ENCODE results near the gene CHRFAM7A.
"Not testable (repeated sequence)": the region's sequence is repeated elsewhere in the genome, so short reads cannot be mapped to it uniquely, and the experiment has no call there.

Gene CHRFAM7A

DNA sequence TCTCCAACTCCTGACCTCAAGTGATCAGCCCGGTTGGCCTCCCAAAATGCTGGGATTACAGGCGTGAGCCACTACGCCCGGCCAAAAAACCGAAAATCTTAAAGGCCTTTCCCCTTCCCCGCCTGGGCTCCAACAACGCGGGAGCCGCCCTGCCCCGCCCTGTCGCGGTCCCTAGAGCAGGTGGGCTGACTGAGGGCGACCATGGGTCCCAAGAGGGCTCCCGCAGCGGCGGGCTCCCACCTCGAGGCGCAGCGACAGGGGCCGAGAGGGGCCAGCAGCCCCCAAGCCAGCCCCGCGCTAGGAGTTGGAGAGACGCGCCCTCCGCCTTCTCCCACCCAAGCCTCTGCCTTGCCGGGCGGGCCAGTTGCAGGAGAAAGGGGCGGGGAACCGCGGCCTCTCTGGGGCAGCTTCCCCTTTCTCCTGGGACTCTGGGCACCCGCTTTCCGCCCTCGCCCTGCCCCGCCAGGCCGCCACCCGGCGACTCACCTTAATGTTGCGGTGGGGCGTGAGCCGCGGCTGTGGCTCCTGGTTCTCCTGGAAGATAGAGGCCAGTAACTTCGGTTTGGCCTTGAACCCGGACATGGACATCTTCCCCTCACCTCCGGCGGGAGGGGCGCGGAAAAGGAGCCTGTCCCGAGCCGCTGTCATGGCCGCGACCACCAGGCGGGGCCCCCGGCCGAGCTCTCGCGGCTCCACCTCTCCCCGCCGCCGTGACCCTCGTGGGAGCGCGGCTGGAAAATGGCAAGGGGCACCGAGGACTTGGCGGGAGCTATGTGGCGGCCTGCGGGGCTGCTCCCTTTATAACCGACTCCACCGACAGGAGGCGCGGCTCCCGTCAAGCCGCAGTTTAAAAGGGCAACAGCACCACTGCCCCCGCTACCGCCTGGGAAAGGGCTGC lies at the start of gene CHRFAM7A:
Gene CHRFAM7A, minus strand, starts transcription at position 775 of the 898 bp plus-strand sequence. CDS start 10,189 bp downstream, outside the sequence.
- not testable (repeated sequence) for DNase-seq

DNA sequence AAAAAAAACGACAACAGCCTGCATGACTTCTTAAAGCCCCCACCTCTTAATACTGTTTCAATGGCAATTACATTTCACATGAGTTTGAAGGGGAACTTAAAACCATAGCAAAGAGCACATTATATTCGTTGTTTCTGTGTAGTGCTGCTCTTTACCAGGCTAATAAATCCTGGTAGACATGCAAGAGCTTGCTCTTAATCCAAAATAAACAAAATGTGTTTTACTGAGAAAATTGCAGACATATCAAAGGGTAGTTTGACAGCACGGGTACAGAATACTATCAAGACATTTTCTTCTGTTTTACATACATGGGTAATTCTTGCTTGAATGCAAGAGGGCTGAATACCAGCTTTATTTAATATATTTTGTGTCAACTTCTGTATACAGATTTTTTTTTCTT lies 45.0 kb upstream of the CHRFAM7A start:
- not testable (repeated sequence) for DNase-seq

DNA sequence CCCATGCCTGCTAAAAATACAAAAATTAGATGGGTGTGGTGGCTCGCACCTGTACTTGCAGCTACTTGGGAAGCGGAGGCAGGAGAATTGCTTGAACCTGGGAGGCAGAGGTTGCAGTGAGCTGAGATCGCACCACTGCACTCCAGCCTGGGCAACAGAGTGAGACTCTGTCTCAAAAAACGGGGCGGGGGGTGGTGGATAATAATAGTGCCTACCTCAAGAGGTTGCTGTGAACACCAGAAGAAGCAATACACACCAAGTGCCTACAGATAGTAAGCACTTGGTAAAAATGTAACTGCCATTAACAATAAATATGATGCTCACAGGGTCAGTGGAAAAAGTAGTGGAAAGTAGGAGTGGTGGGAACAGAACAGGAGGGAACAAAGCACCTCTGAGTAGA lies 42.5 kb upstream of the CHRFAM7A start:
- not testable (repeated sequence) for DNase-seq

DNA sequence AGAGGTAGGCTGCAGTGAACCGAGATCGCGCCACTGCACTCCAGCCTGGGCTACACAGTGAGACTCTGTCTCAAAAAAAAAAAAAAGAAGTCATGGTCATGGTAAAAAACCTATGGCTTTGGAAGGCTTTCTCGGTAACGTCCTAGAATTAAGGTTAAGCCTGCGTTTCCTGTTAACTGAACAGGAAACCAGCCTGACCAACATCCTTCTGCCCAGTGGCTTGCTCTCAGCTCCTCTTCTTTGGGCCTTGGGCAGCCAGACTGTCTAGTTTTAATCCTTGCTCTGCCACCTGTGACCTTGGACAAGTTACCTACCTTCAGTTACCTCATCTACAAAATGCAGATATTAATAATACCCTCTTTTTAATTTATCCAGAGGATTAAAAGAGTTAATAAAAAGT lies 27.4 kb upstream of the CHRFAM7A start:
- DNase-seq, result not testable (repeated sequence)

DNA sequence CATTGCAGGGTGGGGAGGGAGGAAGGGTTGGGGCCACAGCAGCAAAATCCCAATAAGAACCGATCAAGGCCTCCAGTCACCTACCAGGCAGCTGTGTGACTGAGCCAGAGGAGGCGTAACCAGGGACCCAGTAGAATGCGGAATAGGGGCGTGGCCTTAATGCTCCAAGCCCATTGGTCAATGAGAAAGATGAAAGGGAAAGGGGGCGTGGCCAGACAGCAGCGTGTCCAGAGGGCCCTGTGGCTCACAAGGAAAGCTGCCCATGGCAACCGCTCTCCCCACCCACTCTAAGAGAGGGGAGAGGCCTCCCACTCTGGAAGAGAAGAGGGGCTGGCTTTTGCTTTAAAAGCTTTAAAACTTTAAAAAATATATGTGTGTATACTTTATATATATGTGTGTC lies 20.8 kb upstream of the CHRFAM7A start, which contains the start of gene GOLGA8R:
Gene GOLGA8R, minus strand, starts transcription at position 101 of the 400 bp plus-strand sequence. Its CDS starts 98 bp downstream, at position 3.
- not testable (repeated sequence) for DNase-seq

DNA sequence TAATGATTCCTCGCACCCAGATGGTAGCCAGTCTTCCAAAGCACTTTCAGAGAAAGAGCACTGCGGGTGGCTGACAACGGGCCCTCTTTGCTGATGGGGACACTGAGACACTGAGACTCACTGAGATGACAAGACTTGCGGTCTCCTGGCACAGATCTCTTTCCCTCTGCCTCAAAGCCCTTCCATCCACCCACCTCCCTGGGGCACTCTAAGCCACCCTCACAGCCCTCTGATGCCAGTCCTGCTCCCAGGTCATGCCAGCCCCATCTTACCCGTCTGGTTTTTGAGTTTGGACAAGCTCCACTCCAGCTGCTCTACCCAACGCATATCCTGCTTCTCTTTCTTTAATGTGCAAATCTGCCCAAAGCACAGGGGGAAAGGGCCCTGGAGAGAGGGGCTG lies 14.3 kb upstream of the CHRFAM7A start:
- not testable (repeated sequence) for DNase-seq

DNA sequence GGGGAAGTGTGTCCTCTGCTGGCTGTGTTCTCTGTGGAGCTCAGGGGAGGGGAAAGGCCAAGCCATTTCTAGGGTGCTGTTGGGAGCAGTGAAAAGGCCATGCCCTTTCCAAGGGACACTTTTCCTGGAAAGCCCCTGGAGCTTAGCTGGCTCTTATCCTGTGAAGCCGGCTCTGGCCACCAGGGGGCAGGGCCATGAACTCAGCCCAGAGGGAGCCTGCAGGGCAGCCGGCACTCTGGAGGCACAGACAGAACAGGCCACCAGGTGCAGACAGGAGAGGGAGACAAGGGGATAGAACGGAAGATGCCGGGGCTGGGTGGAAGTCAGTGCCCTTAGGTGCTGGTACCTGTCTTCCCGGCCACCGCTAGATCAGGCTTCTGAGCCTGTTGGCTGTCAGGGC lies 5.6 kb upstream of the CHRFAM7A start:
- DNase-seq, result not testable (repeated sequence)

DNA sequence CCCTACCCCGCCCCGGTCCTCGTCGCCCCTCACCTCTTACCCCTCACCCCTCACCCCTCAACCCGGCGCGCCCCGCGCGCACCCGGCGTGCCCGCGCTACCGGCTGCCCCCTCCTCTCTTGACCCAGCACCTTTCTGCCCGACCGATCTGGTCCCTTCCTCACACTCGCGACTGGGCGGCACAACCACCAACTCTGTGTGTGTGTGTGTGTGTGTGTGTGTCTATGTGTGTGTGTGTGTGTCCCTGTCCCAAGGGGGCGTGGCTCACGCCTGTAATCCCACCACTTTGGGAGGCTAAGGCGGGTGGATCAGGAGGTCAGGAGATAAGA lies 288 bp upstream of the CHRFAM7A start:
- DNase-seq, result not testable (repeated sequence)

DNA sequence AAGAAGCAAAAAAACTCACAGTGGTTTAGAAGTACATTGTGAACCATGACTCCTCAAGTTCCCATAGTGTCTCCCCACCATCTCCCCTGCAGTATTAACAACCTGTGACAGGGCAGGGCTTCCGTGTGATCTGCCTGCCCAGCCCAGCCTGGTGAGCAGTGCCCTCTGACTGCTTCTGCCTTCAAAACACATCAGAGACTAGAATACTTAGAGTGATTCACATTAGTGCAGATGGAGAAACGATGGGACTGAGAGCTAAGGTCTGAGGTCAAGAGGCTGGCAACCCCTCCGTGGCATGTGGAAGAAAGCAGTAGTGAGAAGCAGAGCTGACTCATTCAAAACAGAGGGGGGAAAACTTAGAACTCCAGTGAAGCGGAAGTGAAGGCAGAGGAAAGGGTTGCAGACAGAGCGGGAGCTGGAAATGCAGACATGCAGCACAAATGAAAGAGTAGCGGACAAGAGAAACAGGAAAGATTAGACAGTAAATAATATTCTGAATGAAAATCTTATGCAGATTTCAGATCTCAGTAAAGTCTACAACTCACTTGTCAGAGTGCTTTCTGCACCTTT lies 6.9 kb downstream of the CHRFAM7A start:
- DNase-seq, result not testable (repeated sequence)

DNA sequence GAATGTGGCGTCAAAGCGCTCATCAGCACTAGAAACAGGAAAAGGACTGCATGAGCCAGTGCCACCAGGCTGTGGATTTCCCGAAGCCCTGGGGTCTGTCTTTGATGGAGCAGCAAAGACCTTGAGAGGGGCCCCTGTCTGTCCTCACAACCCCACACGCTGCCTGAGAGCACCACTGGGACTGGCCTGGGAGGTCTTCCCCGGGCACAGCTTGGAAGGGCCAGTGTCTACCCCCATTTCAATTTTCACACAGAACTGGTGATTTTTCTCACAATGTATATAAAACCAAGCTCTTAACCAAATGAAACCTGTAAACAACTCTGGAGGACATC lies 16.3 kb downstream of the CHRFAM7A start:
- not testable (repeated sequence) for DNase-seq

DNA sequence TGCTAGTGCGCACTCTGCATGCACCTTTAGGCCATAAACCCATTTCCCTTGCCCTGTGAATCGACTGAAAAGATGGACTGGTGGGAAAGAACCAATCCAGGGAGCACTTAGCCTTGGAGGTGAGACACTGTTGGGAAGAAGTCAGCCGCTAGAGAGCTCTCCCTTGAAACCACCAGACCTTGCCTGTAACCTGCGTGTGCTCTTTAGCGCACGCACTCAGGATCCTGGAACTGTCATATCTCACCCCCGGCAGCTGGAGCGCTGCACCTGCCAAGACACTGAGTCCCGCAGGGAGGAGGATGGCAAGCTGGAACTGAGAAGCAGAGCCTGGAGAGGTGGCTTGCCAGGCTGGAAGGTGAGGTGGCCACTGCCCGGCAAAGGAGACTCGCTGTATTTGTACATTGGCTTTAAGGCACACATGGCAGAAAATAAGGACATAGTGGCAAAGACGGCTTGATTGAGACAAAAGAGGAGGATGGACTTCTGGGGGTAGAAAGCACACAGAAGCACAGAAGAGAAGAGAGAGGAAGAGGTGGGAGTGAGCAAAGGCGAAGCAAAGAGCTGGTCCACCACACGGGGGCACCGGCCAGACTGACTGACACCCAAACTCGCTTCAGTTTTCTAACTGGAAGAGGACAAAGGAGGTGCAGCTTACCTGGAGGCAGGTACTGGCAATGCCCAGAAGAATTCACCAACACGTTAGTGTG lies 16.8 kb downstream of the CHRFAM7A start:
- DNase-seq, result not testable (repeated sequence)

DNA sequence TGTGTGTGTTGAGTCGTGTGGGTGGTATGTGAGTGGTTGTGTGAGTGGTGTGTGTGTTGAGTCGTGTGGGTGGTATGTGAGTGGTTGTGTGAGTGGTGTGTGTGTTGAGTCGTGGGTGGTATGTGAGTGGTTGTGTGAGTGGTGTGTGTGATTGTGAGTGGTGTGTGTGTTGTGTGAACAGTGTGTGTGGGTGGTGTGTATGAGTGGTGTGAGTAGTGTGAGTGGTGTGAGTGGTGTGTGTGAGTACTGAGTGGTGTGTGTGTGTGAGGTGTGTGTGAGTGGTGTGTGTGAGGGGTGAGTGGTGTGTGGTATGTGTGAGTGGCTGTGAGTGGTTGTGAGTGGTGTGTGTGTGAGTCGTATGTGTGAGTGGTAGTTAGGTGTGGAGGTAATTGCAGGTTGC lies 17.5 kb downstream of the CHRFAM7A start:
- DNase-seq, result not testable (repeated sequence)

DNA sequence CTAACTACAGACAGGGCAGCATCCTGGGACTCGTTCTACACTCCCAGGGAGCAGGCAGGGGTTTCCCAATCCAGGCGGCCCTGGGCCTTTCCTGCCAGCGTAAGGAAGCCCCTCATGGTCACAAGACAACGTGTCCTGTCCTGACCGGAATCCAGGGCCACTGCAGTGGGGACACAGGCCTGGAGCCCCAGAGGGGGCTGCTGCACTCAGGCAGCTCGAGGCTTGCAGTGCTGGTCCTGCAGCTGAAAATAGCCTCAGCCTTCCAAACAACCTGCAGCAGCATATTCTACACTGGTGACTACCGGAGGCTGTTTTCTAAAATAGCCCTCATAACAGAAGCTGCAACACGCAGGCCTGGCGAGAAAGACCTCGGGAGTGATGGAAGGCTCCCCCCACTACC lies 18.5 kb downstream of the CHRFAM7A start:
- not testable (repeated sequence) for DNase-seq

DNA sequence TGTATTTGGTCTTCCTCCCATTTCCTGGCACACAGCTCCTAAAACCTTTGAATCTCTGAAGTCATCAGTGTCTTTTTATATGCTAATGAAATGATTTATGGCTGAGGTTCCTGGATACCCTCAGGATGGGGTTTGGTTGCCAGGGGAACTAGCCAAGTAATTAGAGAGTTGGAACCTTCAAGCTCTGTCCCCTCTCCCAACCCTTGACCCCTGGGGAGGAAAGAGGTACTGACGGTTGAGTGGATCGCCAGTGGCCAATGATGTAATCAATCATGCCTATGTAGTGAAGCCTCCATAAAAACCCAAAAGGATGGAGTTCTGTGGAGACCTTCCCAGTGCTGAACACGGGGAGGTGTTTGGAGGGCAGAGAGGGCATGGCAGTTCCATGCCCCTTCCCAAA lies 25.1 kb downstream of the CHRFAM7A start:
- not testable (repeated sequence) for DNase-seq

DNA sequence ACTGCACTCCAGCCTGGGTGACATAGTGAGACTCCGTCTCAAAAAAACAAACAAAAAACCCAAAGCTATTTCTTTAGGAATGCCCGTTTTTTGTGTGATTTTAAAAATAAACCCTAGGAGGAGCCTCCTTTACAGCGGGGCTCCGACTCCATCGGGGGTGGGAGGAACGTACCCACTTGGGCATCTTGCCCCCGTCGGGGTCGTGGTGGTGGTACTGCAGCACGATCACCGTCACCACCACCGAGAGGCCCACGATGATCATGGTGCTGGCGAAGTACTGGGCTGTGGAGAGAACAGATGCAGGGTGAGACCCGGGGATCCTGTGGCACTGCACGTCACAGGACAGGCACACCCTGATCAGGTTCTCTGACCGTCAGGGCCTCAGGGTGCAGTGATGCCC lies 26.1 kb downstream of the CHRFAM7A start:
- not testable (repeated sequence) for DNase-seq

DNA sequence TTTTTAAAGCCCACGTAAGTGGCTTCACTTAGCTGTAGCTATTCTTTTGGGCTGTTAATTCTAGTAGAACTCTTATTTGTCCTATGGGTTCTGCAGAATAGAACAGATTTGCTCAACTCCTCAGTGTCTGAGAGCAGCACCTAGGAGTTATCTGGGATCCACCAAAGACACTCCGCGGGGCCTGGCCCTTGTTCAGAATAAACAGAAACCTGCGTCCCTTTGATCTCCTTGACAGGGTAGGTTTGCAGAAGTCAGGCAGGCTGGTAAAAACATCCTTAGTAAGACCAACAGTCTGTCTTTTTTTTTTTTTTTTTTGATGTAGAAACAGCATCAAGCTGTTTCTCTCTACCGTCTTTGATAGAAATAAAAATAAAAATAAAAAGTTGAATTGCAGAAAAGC lies 31.9 kb downstream of the CHRFAM7A start:
- not testable (repeated sequence) for DNase-seq

DNA sequence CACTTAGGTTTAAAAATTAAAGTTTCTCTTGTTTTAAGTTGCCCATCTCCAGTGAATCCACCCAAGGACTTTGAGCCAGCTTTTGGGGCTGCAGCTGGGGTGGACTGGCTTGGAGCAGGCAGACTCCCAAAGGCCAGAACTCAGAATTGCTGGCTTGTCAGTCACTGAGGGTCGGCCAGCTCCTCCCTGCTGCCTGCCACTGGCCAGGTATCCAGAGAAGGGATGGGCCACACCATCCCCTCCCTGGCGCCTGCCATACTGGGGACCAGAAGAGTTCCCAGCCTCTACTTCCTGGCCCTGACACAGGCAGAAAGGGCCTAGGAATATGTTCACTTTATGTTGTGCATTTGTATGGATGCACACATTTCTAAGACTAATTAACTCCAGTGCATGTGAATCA lies 32.4 kb downstream of the CHRFAM7A start:
- DNase-seq, result not testable (repeated sequence)

DNA sequence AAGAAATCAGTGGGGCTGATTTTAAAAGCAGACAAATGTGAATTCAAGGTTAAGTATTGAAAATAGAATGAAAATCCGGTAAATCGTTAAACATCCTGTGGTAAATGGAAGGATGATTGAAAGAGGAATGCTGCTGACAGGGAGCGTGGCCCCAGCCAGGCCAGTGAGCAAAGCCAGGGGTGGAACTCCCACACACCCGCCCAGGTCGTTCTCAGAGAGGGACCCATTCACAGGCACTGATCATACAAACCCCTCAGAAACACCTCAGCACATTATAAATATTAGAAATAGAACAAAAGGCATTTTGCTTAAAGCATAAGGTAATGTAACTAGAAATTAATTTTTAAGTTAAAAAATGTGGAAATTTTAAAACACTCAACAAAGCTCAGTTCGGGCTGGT lies 38.3 kb downstream of the CHRFAM7A start:
- DNase-seq, result not testable (repeated sequence)

DNA sequence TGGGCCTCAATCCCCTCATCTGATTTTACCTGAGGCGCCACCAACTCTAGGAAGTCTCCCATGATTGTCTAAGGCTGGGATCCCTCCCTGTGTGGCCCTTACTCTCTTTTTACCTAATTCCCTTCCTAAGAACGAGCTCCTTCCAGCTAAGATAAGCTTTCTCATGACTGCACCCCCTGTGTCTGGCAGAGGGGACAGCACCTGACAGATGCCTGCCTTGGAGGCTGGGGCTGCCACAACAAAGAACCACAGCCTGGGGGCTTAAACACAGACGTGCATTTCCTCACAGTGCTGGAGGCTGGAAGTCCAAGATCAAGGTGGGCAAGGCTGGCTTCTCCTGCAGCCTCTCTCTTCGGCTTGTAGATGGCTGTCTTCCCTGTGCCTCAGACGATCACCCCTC lies 43.5 kb downstream of the CHRFAM7A start:
- DNase-seq, result not testable (repeated sequence)

DNA sequence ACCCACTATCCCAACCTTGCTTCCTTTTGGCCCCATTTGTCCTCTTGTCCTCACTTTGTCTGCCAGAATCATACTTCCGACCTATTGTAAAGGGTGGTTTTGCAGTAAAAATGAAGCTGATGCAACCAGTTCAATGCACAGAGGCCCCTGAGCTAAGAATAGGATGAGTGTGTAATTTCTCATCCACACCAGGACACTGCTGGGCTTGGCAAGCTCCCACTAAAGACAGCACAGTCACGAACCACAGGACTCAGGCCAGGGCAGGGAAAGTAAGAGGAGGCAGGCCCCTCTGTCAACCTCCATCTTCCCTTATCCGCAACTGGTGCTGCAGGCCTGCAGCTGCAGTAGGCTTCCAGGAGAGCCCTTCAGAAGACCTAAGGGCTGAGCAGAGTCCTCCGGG lies 56.8 kb downstream of the CHRFAM7A start:
- DNase-seq, result not testable (repeated sequence)

DNA sequence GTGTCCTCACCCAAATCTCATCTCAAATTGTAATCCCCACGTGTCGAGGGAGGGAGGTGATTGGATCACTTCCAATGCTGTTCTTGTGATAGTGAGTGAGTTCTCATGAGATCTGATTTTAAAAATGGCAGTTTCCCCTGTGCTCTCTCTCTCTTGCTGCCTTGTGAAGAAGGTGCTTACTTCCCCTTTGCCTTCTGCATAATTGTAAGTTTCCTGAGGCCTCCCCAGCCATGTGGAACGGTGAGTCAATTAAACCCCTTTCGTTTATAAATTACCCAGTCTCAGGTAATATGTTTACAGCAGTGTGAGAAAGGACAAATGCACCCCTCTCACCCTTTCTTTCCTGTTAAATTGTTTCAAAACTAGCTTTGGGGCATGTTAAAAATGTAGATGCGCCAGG lies 59.2 kb downstream of the CHRFAM7A start:
- DNase-seq, result not testable (repeated sequence)

DNA sequence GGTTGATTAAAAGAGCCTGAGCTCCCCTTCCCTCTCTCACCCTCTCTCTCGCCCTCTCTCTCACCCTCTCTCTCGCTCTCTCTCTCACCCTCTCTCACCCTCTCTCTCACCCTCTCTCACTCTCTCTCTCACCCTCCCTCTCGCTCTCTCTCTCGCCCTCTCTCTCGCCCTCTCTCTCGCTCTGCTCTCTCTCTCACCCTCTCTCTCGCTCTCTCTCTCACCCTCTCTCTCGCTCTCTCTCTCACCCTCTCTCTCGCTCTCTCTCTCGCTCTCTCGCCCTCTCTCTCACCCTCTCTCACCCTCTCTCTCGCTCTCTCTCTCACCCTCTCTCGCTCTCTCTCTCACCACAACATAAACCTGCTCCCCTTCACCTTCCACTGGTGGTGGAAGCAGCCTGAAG lies 67.2 kb downstream of the CHRFAM7A start:
- not testable (repeated sequence) for DNase-seq

DNA sequence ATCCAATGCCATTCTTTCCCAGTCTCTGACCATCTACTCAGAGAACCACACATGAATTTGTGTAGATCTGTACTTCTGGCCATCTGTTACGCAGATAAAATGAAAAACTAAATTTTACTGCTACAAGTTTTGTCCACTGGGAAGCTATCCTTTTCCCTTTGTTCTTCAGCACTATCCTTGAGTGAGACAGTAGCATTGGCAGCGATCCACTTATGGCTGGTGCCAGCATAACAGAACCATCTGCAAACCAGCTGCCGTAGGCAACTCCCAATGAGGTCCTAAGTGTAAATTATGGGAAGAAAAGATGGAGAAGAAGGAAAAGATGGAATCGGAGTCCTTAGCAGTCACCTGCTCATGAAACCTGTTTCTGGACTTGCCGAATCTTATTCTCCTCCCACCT lies 72.3 kb downstream of the CHRFAM7A start:
- DNase-seq, result not testable (repeated sequence)
